ENCODE measurements around the gene LARGE1.

LARGE1 gene

DNA sequence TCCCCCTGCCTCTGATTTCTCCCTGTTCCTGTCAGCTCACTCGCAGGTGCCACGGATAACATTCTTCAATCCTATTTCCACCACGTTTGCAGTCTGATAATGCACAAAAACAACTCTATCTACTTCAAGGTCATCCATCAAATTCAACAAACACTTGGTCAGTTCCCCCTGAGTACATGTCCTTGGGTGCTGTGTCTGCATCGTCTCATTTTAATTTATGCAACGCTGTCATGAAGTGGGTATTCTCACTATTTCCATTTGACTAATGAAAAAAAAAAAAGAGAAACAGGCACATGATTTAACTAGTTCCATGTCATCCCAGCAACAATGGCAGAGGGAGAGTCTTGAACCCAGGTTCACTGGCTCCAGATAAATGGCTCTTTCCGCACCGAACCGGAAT lies 262.6 kb downstream of the LARGE1 start:
- no peaks in the 10 kb centered on the region for H3K27me3 Mint-ChIP-seq
- H3K9me3 Mint-ChIP-seq: peaks cover 75% of the 10 kb centered on the region
- H3K27ac Mint-ChIP-seq: no peak overlapping the region
- intact Hi-C loops (cut with micrococcal nuclease): no loop called here
- no peaks in the 10 kb centered on the region for H3K36me3 Mint-ChIP-seq (ENCODE audit: low read depth)
- H3K4me1 Mint-ChIP-seq (ENCODE audit: low read depth): no peaks in the 10 kb centered on the region
- H3K4me3 Mint-ChIP-seq: no peak overlapping the region

DNA sequence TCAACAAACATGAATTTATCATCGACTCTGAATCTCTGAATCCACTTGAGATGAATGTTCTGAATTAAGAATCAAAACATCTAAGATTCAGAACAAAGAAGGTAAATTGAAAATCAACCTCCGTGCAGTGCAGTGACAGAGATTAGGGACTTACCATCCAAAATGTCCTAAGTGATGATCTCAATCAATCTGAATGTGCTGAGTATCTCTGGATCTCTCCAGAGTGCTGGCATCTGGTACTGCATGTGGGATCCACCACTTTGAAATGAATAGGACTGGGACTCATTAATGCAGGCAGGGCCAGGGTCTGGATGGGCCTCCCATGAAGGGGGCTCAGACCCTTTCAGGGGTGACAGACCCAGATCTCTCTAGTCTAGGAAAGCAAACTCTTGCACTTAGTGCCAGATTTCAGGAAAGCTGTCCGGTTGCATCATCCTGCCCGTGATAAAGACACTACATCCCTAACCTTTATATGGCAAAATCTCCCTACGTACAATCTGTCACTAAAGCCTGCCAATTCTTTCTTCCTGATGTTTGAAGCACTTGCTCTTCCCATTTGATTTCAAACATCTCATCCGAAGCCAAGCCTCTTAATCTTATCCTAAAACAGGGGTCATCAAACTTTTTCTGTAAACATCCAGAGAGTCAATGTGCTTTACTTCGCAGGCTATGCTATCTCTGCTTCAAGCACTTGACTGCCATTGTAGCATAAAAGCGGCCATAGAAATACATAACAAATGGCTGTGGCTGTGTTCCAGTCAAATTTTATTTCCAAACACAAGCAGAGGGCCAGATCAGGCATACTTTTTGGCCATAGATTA lies 263.3 kb downstream of the LARGE1 start:
- intact Hi-C loops (cut with micrococcal nuclease): no loop called here
- H3K4me3 Mint-ChIP-seq: no peak overlapping the region
- peaks cover 69% of the 10 kb centered on the region for H3K9me3 Mint-ChIP-seq
- no peaks in the 10 kb centered on the region for H3K36me3 Mint-ChIP-seq (ENCODE audit: low read depth)
- H3K4me1 Mint-ChIP-seq (ENCODE audit: low read depth): no peaks in the 10 kb centered on the region
- no peak overlapping the region for H3K27ac Mint-ChIP-seq
- no peaks in the 10 kb centered on the region for H3K27me3 Mint-ChIP-seq

DNA sequence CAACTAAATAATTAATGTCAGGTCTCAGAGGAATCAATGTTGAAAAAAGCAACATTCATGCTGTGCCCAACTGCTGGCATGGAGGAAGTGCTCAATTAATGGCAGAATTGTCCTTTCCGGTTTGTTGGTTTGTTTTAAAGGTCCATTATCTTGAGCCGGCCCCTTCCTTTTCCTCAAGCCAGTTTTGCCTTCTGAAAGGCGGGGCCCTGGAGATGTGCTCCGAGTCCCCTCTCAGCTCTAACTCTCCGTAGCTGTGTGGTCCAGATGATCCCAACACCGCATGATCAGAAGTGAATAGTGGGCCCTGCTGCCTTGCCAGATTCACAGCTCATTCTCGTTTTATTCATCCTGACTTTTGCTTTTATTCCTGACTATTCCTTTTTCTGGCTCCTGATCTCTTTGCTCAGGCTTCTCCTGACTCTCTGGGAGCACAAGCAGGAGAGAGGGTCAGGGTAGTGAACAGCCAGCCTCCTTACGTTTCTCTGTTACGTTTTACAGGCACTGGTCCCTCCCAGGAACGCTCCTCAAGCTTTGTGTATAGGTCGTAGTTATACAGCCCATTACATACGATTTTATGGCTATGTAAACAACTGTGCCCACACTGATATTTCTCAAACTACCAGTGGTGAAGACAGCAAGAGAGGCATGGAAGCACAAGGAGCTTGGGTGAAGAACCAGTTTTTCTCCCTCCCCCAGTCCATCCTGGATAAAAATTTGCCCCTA lies 265.9 kb downstream of the LARGE1 start:
- H3K9me3 Mint-ChIP-seq: peaks cover 89% of the 10 kb centered on the region

DNA sequence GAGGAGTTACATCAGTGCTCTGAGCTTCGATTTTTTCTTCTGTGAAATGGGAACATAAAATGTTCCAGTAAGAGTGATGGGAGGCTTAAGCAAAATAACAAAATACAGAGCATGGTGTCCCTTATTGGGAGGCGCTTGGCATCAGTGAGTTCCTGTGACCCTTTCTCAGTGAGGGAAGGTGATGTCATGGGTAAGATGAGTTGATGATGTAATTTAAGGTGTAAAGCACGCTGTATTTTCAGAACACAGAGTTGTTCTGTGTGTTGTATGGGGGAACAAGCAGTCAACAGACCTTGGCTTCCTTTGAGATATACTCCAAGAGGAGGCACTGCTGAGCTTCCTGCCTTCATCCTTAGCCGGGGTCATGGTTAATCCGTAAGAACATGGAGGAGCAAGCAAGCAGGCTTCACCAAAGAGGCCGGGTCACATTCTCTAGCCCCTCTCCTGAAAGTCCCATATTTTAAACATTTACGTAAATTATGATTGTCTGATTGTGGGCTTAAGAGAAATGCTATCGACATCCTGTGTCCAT lies 266.7 kb downstream of the LARGE1 start:
- H3K4me1 Mint-ChIP-seq (ENCODE audit: low read depth): no peaks in the 10 kb centered on the region
- H3K36me3 Mint-ChIP-seq (ENCODE audit: low read depth): no peaks in the 10 kb centered on the region
- intact Hi-C loops (cut with micrococcal nuclease): no loop called here
- H3K27me3 Mint-ChIP-seq: no peaks in the 10 kb centered on the region
- H3K27ac Mint-ChIP-seq: no peak overlapping the region
- H3K9me3 Mint-ChIP-seq: peaks cover 89% of the 10 kb centered on the region
- no peak overlapping the region for H3K4me3 Mint-ChIP-seq

More for the DNA sequence above, 265.9 kb downstream of the LARGE1 start:
- intact Hi-C loops (cut with micrococcal nuclease): no loop called here
- Mint-ChIP-seq H3K36me3 (ENCODE audit: low read depth) (no peaks in the 10 kb centered on the region), H3K4me1 (ENCODE audit: low read depth) (no peaks in the 10 kb centered on the region), H3K27me3 (no peaks in the 10 kb centered on the region), H3K4me3 (no peak overlapping the region), H3K27ac (no peak overlapping the region)

DNA sequence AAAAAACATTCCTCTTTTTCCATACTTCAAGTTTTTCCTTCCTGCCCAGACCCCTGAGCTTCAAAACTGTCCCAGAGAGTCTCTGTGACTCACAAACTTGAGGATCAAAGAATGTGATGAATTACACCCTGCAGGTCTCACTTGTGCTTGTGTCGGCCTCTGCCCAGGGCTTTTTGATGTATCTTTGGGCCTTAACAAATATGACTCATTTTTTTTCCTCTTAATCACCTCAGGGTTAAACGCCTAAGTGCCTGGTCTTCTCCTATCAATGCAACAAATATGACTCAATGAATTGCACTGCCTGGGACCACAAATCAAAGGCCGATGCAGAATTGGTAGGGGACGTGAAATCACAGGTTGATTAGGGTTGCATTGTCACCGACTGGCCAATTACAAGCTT lies 267.7 kb downstream of the LARGE1 start:
- H3K9me3 Mint-ChIP-seq: peaks cover 89% of the 10 kb centered on the region
- H3K36me3 Mint-ChIP-seq (ENCODE audit: low read depth): no peaks in the 10 kb centered on the region
- intact Hi-C loops (cut with micrococcal nuclease): no loop called here
- no peaks in the 10 kb centered on the region for H3K4me1 Mint-ChIP-seq (ENCODE audit: low read depth)
- no peak overlapping the region for H3K4me3 Mint-ChIP-seq
- no peaks in the 10 kb centered on the region for H3K27me3 Mint-ChIP-seq
- no peak overlapping the region for H3K27ac Mint-ChIP-seq

DNA sequence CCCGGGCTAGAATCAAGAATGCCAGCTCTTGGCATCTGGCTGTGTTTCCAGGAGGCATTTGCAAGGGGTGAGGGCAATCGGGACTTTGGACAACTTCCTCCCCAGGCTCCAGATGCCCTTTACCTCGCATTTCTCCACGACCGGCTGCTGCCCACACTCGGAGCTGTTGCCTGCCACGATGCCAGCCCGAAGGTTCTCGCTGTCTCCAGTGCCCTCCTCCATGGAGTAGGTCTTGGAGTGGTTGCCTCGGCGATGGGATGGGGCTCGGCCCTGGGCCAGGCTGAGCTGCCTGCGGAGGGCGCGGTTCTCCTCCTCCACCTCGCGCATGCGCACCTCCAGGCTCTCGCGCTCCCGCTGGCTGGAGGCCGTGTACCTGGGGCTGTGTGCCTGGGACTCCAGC lies 270.0 kb downstream of the LARGE1 start:
- intact Hi-C loops (cut with micrococcal nuclease): no loop called here
- no peaks in the 10 kb centered on the region for H3K4me1 Mint-ChIP-seq (ENCODE audit: low read depth)
- peaks cover 76% of the 10 kb centered on the region for H3K9me3 Mint-ChIP-seq
- H3K36me3 Mint-ChIP-seq (ENCODE audit: low read depth): no peaks in the 10 kb centered on the region
- H3K27me3 Mint-ChIP-seq: no peaks in the 10 kb centered on the region
- no peak overlapping the region for H3K27ac Mint-ChIP-seq
- H3K4me3 Mint-ChIP-seq: no peak overlapping the region

DNA sequence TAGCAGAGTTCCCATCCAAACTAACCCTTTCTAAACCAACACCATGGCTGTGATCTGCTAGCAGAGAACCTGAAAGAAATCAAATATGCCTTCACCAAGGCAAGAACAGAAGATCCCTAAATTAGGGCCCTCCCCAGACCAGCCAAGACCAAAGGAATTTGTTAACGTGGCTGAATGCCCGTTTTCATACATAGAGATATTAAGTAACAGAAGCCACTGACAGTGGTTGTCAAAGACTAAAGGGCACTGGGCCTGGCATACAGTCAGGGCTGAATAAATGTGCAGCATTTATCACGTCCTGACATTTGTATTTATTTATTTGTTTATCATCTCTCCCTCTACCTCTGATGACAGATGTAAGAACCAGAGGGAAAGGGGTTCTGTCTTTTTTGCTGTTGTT lies 271.8 kb downstream of the LARGE1 start:
- H3K4me3 Mint-ChIP-seq: no peak overlapping the region
- peaks cover 64% of the 10 kb centered on the region for H3K9me3 Mint-ChIP-seq
- H3K4me1 Mint-ChIP-seq (ENCODE audit: low read depth): no peaks in the 10 kb centered on the region
- intact Hi-C loops (cut with micrococcal nuclease): no loop called here
- H3K36me3 Mint-ChIP-seq (ENCODE audit: low read depth): no peaks in the 10 kb centered on the region
- no peak overlapping the region for H3K27ac Mint-ChIP-seq
- no peaks in the 10 kb centered on the region for H3K27me3 Mint-ChIP-seq

DNA sequence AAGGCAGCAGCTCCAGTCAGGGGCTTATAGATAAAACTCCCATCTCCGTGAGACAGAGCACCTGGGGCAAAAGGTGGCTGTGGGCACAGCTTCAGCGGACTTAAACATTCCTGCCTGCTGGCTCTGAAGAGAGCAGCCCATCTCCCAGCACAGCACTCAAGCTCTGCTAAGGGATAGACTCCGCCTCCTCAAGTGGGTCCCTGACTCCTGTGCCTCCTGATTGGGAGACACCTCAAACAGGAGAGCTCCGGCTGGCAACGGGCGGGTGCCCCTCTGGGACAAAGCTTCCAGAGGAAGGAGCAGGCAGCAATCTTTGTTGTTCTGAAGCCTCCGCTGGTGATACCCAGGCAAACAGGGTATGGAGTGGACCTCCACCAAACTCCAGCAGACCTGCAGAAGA lies 279.4 kb downstream of the LARGE1 start:
- Mint-ChIP-seq H3K4me3 (no peak overlapping the region), H3K9me3 (peaks cover 71% of the 10 kb centered on the region), H3K27ac (no peak overlapping the region), H3K4me1 (ENCODE audit: low read depth) (no peaks in the 10 kb centered on the region), H3K36me3 (ENCODE audit: low read depth) (no peaks in the 10 kb centered on the region), H3K27me3 (no peaks in the 10 kb centered on the region)
- intact Hi-C loops (cut with micrococcal nuclease): no loop called here

DNA sequence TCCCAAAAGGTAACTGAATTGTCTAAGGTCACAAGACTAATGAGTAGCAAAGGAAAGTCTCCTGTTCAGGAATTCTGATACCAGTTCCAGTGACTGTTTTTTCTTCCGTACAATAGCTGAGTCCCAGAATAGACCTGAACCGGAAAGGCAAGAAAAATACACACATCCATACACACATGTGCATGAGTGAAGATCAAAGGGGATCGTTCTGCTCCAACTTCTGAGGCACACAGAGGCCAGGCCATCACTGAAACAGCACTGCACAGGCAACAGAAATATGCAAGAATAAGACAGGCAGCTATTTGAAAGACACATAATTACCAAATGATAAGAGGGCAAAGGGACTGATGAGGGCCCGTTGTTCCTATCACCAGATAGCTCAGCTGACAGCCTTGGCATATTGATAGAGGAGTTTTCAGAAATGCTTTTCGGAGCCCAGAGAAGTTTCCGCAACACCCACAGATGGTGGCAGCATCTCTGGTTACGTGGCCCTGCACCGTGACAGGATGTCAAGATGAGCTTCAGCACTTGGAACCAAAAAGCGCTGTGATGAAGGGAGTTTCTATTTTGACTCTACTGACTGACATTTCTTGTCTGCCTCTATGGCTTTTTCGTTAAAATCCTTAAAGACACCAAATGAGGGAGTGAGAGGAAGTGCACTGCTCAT lies 280.6 kb downstream of the LARGE1 start:
- Mint-ChIP-seq H3K27ac (no peak overlapping the region), H3K9me3 (peaks cover 71% of the 10 kb centered on the region), H3K27me3 (no peaks in the 10 kb centered on the region), H3K36me3 (ENCODE audit: low read depth) (no peaks in the 10 kb centered on the region), H3K4me1 (ENCODE audit: low read depth) (no peaks in the 10 kb centered on the region), H3K4me3 (no peak overlapping the region)
- intact Hi-C loops (cut with micrococcal nuclease): no loop called here

DNA sequence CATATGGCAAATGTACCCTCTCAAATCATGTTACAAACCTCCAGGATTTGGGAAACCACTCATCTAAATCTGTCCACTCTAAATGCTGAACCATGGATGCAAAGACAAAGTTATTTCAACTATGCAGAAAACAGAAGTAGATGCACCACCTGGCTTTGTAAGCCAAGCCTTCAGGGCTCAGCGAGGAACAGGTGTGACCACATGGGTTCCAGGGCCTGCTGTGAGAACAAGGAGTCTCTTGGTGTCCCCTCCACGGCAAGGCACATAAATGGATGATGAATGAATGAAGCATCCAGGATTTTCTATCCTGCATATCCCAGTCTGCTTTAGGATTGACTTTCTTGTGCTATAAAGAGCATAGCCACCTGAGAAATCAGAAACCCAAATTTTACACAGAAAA lies 284.5 kb downstream of the LARGE1 start:
- Mint-ChIP-seq H3K4me3 (no peak overlapping the region), H3K36me3 (ENCODE audit: low read depth) (no peaks in the 10 kb centered on the region), H3K27ac (no peak overlapping the region), H3K27me3 (no peaks in the 10 kb centered on the region), H3K4me1 (ENCODE audit: low read depth) (no peaks in the 10 kb centered on the region), H3K9me3 (peaks cover 69% of the 10 kb centered on the region)
- intact Hi-C loops (cut with micrococcal nuclease): no loop called here

DNA sequence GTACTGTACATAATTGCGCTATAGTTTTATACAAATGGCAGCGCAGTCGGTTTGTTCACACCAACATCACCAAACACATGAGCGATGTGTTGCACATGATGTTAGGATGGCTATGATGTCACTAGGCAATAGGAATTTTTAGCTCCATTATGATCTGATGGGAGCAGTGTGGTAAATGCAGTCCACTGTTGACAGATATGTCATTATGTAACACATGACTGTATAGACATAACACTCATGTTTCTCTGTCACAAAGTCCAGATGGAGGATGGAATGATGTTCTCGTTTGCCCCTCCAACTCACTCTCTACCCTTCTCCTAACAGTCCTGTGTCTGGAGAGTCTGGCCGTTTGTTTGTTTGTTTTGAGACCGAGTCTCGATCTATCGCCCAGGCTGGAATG lies 288.5 kb downstream of the LARGE1 start:
- Mint-ChIP-seq H3K36me3 (ENCODE audit: low read depth) (no peaks in the 10 kb centered on the region), H3K27ac (no peak overlapping the region), H3K4me1 (ENCODE audit: low read depth) (no peaks in the 10 kb centered on the region), H3K4me3 (no peak overlapping the region), H3K9me3 (peaks cover 75% of the 10 kb centered on the region), H3K27me3 (no peaks in the 10 kb centered on the region)
- intact Hi-C loops (cut with micrococcal nuclease): no loop called here

DNA sequence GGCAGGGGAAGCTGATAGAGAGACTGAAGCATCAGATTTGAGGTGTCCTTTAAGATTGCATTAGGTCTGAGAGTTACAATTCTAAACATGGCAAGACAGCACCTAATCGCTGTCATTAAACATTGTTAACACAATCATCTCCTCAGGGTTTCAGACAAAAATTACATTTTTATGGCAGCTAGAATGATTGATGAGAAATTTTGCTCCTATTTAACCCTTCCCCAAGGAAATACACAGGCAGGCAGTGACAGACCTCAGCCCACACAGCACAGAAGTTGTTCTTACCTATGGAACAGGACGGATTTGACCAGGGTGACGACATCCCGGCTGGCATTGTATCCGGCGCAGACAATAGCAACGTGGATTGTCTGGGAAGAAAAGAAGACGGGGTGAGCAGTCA lies 294.3 kb downstream of the LARGE1 start:
- Mint-ChIP-seq H3K27me3 (no peaks in the 10 kb centered on the region), H3K4me1 (ENCODE audit: low read depth) (no peaks in the 10 kb centered on the region), H3K4me3 (no peak overlapping the region), H3K36me3 (ENCODE audit: low read depth) (no peaks in the 10 kb centered on the region), H3K27ac (no peak overlapping the region), H3K9me3 (peaks cover 70% of the 10 kb centered on the region)
- intact Hi-C loops (cut with micrococcal nuclease): no loop called here

DNA sequence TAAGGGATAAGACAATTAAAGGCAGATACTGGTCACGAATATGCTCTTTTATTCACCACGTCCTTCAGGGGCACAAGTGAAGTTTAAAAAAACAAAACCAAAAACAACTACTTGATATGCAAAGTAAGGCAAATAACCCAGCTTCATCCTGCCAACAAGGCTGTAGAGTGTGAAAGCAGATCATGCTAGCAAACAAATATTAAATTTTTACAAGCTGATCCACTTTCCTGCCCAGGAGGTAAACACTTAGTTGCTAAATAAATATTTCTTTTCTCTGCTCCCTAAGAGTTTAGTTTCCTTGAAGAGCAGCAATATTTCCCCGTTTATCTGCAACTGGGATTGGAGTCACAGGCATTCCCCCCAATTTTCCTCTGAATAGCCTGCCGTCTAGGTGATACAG lies 300.2 kb downstream of the LARGE1 start:
- Mint-ChIP-seq H3K27ac (no peak overlapping the region), H3K36me3 (ENCODE audit: low read depth) (no peaks in the 10 kb centered on the region)
- intact Hi-C loops (cut with micrococcal nuclease): no loop called here

DNA sequence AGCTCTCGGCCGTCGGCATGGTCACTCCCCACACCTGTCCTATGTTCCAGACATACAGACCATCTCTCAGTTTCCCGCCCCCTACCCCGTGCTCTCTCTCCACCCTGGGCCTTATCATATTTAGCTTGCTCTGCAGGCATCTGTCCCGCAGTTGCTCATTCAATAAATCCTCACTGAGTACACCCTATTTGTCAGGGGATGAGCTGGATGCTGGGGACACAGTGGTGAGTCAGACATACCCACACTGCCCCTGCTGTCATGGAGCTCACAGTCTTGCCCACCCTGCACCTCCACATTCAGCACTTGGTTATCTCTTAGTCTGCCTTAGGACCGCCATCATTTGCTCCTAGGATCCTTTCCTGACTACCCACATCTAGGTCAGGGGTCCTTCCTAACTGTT lies 313.8 kb downstream of the LARGE1 start:
- no peaks in the 10 kb centered on the region for H3K36me3 Mint-ChIP-seq (ENCODE audit: low read depth)
- intact Hi-C loops (cut with micrococcal nuclease): no loop called here
- H3K27me3 Mint-ChIP-seq: no peaks in the 10 kb centered on the region
- no peak overlapping the region for H3K27ac Mint-ChIP-seq
- peaks cover 46% of the 10 kb centered on the region for H3K9me3 Mint-ChIP-seq
- no peak overlapping the region for H3K4me3 Mint-ChIP-seq
- no peaks in the 10 kb centered on the region for H3K4me1 Mint-ChIP-seq (ENCODE audit: low read depth)

More for the DNA sequence above, 300.2 kb downstream of the LARGE1 start:
- peaks cover 33% of the 10 kb centered on the region for H3K9me3 Mint-ChIP-seq
- no peaks in the 10 kb centered on the region for H3K27me3 Mint-ChIP-seq
- H3K4me3 Mint-ChIP-seq: no peak overlapping the region
- H3K4me1 Mint-ChIP-seq (ENCODE audit: low read depth): no peaks in the 10 kb centered on the region

Data from dendritic cell treated with granulocyte-macrophage colony-stimulating factor and Interleukin-4, amounts not matched to agents 40 ng/mL and 50 ng/mL, for 4 days (primary cell).